Measurements from ENCODE around the gene MMP3. TPM values are rescaled to one million over a fixed set of nuclear protein-coding genes. Genes with fewer than 3 reads are reported as not detected.
"Not testable (repeated sequence)": the region's sequence is repeated elsewhere in the genome, so short reads cannot be mapped to it uniquely, and the experiment has no call there.

The MMP3 gene
- polyA plus RNA-seq, 1 experiment: 59.4 TPM

GRCh38 chr11:102879801-102880200 is 36.4 kb upstream of the MMP3 start:
- no peak for DNase-seq (ENCODE audit: low read depth)
- Histone ChIP-seq H3K27me3 (ENCODE audit: control insufficient read depth, insufficient read depth, low read length) (no peaks in the 10 kb centered on the region), H3K36me3 (ENCODE audit: control insufficient read depth, insufficient read depth, low read length) (no peaks in the 10 kb centered on the region), H3K4me3 (ENCODE audit: low read depth, low read length) (no peak overlapping the region)
- ChIA-PET CTCF (no interaction called here), POLR2A (no interaction called here)
- TF ChIP-seq, protein P1, sequence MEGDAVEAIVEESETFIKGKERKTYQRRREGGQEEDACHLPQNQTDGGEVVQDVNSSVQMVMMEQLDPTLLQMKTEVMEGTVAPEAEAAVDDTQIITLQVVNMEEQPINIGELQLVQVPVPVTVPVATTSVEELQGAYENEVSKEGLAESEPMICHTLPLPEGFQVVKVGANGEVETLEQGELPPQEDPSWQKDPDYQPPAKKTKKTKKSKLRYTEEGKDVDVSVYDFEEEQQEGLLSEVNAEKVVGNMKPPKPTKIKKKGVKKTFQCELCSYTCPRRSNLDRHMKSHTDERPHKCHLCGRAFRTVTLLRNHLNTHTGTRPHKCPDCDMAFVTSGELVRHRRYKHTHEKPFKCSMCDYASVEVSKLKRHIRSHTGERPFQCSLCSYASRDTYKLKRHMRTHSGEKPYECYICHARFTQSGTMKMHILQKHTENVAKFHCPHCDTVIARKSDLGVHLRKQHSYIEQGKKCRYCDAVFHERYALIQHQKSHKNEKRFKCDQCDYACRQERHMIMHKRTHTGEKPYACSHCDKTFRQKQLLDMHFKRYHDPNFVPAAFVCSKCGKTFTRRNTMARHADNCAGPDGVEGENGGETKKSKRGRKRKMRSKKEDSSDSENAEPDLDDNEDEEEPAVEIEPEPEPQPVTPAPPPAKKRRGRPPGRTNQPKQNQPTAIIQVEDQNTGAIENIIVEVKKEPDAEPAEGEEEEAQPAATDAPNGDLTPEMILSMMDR (IDR thresholded peaks at IDR 0.05; ENCODE audit: insufficient read depth, low read depth, low read length): no peak

DNA sequence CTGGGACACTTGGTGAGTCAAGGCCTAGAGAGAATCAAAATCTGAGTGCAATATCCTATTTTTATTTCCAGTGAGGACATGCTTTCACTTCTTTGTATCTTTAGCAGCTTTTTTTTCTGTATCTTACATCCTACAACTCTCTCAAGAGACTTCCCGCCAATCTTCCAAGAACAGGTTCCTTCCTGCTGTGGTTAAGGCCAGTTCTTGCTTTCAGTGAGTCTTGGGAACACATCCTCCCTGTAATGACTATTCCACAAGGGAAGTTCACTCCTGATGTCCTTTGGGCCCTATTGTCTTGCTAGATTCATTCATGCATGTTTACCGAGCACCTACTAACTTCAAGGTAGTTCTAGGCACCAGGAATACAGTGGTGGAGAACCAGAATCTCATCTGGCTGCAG is 35.2 kb upstream of the MMP3 start:
- TF ChIP-seq, protein P1 (IDR thresholded peaks at IDR 0.05; ENCODE audit: insufficient read depth, low read depth, low read length): no peak
- CTCF ChIA-PET: interaction anchor here (1.0 kb wide), 1 partner anchor 68 kb away, joined by 3 read pairs; no protein-coding TSS in a partner anchor

DNA sequence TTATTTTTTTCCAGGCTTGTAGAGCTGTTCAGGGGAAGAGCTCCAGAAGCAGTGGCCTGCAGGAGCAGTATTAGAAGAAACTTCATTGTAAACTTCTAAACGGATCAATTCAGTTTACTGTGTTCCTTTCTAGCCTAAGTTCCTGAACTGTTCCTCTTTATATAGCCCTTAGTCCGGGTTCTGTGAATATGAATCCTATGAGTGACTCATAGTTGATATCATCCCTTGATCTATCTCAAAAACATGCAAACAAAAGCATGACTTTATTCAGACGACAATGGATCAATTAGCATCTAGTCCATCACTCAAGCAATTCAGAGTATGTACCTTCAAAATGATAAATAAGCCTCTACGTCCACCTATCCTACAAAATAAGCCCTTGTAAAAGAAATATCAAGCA is 31.4 kb upstream of the MMP3 start, which contains the start of gene MMP12:
TSS of gene MMP12 (minus strand) at position 131 of the 400 bp plus-strand sequence. CDS start at position 86, 45 bp downstream.
- Histone ChIP-seq H3K4me3 (ENCODE audit: low read depth, low read length) (no peak within 1 kb of the TSS), H3K36me3 (ENCODE audit: control insufficient read depth, insufficient read depth, low read length) (no peaks in the 10 kb centered on the region), H3K27me3 (ENCODE audit: control insufficient read depth, insufficient read depth, low read length) (no peaks in the 10 kb centered on the region)
- ChIA-PET CTCF (no interaction called here), POLR2A (no interaction called here)
- DNase-seq (ENCODE audit: low read depth): no peak
- TF ChIP-seq, protein P1 (IDR thresholded peaks at IDR 0.05; ENCODE audit: insufficient read depth, low read depth, low read length): no peak

More for the DNA sequence above, 35.2 kb upstream of the MMP3 start:
- DNase-seq (ENCODE audit: low read depth): no peak
- H3K36me3 ChIP-seq (ENCODE audit: control insufficient read depth, insufficient read depth, low read length): no peaks in the 10 kb centered on the region
- no peaks in the 10 kb centered on the region for H3K27me3 ChIP-seq (ENCODE audit: control insufficient read depth, insufficient read depth, low read length)
- H3K4me3 ChIP-seq (ENCODE audit: low read depth, low read length): no peak overlapping the region
- POLR2A ChIA-PET: no interaction called here

GRCh38 chr11:102869354-102869964 is 26.1 kb upstream of the MMP3 start:
- CTCF ChIA-PET: interaction anchor here (1.4 kb wide), 1 partner anchor 45 kb away, joined by 4 read pairs; no protein-coding TSS in a partner anchor
- DNase-seq (ENCODE audit: low read depth); H3K4me3 ChIP-seq (ENCODE audit: low read depth, low read length); H3K36me3 ChIP-seq (ENCODE audit: control insufficient read depth, insufficient read depth, low read length); POLR2A ChIA-PET; H3K27me3 ChIP-seq (ENCODE audit: control insufficient read depth, insufficient read depth, low read length): not testable (repeated sequence)

DNA sequence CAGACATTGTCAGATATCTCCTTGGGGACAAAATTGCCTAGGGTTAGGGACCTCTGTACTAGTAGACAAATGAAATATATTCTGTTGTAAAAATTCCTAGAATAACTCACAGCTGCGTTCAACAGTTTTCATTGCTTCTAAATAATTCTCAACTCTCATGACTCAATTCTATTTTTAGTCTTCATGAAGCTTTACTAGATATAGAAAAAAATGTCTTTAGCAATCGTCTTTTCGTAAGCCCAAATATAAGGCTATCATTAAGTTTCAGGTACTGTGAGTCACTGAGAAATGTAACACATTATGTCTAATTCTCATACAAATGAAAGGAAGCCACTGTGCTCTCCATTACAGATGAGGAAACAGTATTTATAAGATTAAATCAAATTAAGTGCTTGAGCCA is 24.9 kb upstream of the MMP3 start:
- Histone ChIP-seq H3K36me3 (ENCODE audit: control insufficient read depth, insufficient read depth, low read length) (no peaks in the 10 kb centered on the region), H3K4me3 (ENCODE audit: low read depth, low read length) (no peak overlapping the region), H3K27me3 (ENCODE audit: control insufficient read depth, insufficient read depth, low read length) (no peaks in the 10 kb centered on the region)
- ChIA-PET POLR2A (no interaction called here), CTCF (interaction anchor here (1.4 kb wide), 1 partner anchor 46 kb away, joined by 4 read pairs; no protein-coding TSS in a partner anchor)
- peak; percentile 75 for DNase-seq (ENCODE audit: low read depth)
- TF ChIP-seq, protein P1 (IDR thresholded peaks at IDR 0.05; ENCODE audit: insufficient read depth, low read depth, low read length): no peak

GRCh38 chr11:102864724-102865123 is 21.3 kb upstream of the MMP3 start:
- no peak for DNase-seq (ENCODE audit: low read depth)
- no peaks in the 10 kb centered on the region for H3K27me3 ChIP-seq (ENCODE audit: control insufficient read depth, insufficient read depth, low read length)
- ChIA-PET POLR2A (no interaction called here), CTCF (interaction anchor here (0.6 to 1.3 kb wide), 4 partner anchors 17 to 76 kb away, joined by 3 to 4 read pairs (median 3); no protein-coding TSS in a partner anchor)
- TF ChIP-seq, protein P1 (IDR thresholded peaks at IDR 0.05; ENCODE audit: insufficient read depth, low read depth, low read length): no peak
- H3K4me3 ChIP-seq (ENCODE audit: low read depth, low read length): no peak overlapping the region
- no peaks in the 10 kb centered on the region for H3K36me3 ChIP-seq (ENCODE audit: control insufficient read depth, insufficient read depth, low read length)

All from BJ (cell line).